Measurements from ENCODE around the gene SLC35F4. TPM values are rescaled to one million over a fixed set of nuclear protein-coding genes. Genes with fewer than 3 reads are reported as not detected.
"Not testable (repeated sequence)": the region's sequence is repeated elsewhere in the genome, so short reads cannot be mapped to it uniquely, and the experiment has no call there.

The SLC35F4 gene
- total RNA-seq, 3 donors from 2014 or later, result not detected

DNA sequence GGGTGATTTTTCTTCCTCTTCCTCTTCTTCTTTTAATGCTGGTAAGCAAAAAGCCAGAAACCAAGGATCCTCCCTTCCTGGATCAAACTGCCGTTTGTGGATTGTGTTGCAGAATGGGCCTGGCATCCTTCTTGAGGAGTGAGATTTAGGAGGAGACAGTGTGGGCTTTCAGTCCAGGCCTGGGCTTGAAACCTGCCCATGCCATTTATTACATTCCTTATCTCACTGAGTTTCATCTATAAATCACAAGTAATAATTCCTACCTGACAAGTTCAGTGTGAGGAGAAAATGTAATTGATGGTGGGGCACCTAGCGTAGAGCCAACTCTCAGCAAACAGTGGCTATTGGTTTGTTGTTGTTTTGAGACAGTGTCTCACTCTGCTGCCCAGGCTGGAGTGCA is 126.4 kb downstream of the SLC35F4 start:
- Mint-ChIP-seq H3K9me3 (peaks cover 9% of the 10 kb centered on the region), H3K27me3 (ENCODE audit: low read depth) (peaks cover 4% of the 10 kb centered on the region), H3K4me3 (no peak overlapping the region), H3K36me3 (ENCODE audit: insufficient read depth) (no peaks in the 10 kb centered on the region), H3K4me1 (ENCODE audit: low read depth) (no peaks in the 10 kb centered on the region)
- ATAC-seq, result no peak
- no peak for DNase-seq

DNA sequence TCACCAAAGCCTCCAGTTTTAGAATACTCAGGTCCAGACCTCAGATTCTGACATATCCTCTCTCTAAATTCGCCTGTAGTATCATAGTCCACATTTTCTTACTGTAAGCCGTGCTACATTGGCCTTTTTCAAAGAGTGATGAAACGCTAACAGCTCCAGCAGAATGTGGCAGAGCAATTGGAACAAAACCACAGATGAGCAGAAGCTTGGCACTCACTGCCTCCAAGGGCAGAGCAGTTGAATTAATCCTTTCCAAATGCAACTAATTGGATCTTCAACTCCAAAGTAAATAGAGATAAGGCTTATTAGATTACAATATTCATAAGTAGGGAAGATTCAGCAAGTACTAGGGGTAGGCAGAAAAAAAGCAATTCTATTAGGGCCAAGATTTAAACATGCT is 128.3 kb downstream of the SLC35F4 start:
- Mint-ChIP-seq H3K36me3 (ENCODE audit: insufficient read depth) (no peaks in the 10 kb centered on the region), H3K4me3 (no peak overlapping the region), H3K9me3 (peaks cover 5% of the 10 kb centered on the region), H3K4me1 (ENCODE audit: low read depth) (no peaks in the 10 kb centered on the region), H3K27me3 (ENCODE audit: low read depth) (peaks cover 4% of the 10 kb centered on the region)
- ATAC-seq (no peak), DNase-seq (no peak)

DNA sequence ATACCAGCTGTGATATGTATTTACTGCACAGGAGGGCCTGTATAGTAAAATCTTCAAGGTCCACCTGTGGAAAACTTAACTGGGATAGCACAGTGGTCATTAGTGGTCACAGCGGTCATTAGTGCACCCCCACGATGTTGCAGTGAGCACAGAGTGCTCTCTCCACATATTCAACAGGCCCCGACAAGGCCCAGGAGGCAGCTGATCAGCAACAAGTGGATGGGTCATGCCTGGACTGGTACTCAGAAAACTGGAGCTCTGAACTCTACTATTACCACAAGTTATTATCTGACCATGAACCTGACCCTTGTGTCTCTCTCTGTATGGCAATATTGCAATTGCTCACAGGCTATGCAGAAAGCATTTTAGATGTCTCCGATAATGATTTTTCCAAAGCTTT is 129.5 kb downstream of the SLC35F4 start:
- Mint-ChIP-seq H3K36me3 (ENCODE audit: insufficient read depth) (no peaks in the 10 kb centered on the region), H3K9me3 (peaks cover 3% of the 10 kb centered on the region), H3K27me3 (ENCODE audit: low read depth) (peaks cover 3% of the 10 kb centered on the region), H3K4me3 (no peak overlapping the region), H3K4me1 (ENCODE audit: low read depth) (no peaks in the 10 kb centered on the region)
- ATAC-seq (no peak), DNase-seq (no peak)

DNA sequence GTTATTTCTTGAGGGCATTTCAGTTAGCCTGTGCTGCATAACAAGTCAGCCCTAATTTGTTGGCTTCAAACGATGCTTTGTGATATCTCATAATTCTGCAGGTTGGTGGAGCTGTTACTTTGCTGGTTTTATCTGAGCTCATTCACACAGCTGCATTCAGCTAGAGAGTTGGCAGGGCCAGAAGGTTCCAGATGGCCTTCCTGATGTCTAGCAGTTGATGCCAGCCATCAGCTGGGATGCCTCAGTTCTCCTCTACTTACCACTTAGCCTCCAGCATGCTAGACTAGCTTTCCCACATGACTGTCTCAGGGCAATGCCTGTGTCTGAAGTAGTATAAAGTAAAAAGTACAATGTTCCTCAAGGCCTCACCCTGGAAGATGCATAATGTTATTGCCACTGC is 130.6 kb downstream of the SLC35F4 start:
- peaks cover under 1% of the 10 kb centered on the region for H3K27me3 Mint-ChIP-seq (ENCODE audit: low read depth)
- no peak overlapping the region for H3K4me3 Mint-ChIP-seq
- ATAC-seq (no peak), DNase-seq (no peak)
- no peaks in the 10 kb centered on the region for H3K4me1 Mint-ChIP-seq (ENCODE audit: low read depth)
- no peaks in the 10 kb centered on the region for H3K36me3 Mint-ChIP-seq (ENCODE audit: insufficient read depth)
- H3K9me3 Mint-ChIP-seq, result no peaks in the 10 kb centered on the region

DNA sequence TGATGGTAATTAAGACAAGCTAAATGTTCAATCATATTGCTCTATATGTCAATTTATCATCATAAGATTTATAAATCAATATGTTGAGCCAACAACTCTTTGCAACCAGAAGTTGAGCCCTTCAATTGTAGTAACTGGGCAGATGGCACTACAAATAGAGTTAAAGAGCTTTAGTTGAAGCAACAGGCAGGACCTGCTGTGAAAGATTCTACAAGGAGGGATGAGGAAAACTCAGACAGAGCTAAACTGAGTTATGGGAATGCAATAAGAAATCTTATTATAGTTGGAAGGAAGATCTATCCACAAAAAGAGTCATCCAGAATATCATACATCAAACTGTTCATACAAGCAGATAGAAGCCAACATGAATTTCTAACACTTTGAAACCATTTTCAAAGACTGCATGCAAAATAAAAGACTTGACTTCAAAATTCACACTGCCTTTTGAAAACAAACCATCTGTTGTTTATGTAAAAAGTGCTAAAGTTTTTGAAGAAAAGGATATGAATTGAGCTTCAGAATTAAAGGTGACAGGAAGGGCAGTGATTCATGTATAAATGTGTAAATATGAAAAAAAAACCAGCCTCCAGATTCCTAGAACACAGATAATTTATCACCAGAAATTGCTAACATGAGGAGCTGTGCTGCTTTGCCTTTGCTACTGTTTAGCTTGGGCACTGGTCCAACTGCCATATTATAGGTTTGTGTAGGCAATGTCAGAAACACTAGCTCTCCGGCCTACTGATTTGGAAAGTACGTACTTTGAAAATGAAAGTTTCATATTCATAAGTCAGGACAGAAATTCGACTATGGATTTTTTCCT is 133.2 kb downstream of the SLC35F4 start:
- DNase-seq, result no peak
- no peak for ATAC-seq
- H3K4me1 Mint-ChIP-seq (ENCODE audit: low read depth), result no peaks in the 10 kb centered on the region

DNA sequence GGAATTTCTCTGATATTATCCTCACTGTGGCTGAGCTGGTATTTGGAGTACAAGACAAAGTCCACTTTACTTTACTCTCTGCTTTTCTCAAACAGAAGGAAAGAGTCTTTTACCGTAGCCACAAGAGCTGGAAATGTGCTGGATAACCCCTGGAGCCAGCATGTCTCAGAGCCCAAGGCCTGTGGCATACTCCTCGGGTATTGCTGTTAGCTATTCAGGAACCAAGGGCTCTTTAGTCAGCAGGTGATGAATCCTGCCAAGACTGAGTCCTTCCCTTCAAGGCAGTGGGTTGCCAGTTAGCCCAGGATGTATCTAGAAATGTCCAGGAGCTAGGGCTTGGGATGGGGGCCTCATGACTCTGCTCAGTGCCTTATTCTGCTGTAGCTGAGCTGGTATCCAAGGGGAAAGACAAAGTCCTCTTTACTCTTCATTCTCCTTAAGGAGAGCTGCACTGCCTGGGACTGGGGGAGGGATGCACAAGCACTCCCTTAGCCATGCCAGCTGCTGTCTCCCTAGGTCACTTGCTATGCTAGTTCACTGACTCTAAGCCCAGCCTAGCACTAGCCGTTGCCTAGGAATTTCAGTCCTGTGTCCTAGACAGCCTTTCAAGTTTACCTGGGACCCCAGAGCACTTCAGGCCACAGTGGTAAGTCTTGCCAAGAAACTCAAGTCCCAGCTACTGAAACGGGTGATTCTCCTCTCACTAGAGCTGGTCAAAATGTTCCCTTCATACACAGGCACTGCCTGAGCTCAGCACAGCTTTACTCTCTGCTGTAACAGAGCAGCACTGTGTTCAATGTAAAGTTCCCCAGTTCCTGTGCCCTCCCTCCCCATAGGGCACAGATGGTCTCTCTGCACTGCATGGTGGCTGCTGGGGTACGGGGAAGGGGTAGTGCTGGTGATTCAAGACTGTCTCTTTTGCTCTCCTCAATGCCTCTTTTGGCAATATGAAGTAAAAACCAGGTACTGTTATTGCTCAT is 136.4 kb downstream of the SLC35F4 start:
- ATAC-seq (no peak), DNase-seq (no peak)
- no peaks in the 10 kb centered on the region for H3K9me3 Mint-ChIP-seq
- peaks cover 2% of the 10 kb centered on the region for H3K27me3 Mint-ChIP-seq (ENCODE audit: low read depth)
- H3K4me1 Mint-ChIP-seq (ENCODE audit: low read depth), result no peaks in the 10 kb centered on the region
- no peaks in the 10 kb centered on the region for H3K36me3 Mint-ChIP-seq (ENCODE audit: insufficient read depth)
- H3K4me3 Mint-ChIP-seq, result no peak overlapping the region

More for the DNA sequence above, 133.2 kb downstream of the SLC35F4 start:
- no peak overlapping the region for H3K4me3 Mint-ChIP-seq
- H3K27me3 Mint-ChIP-seq (ENCODE audit: low read depth), result peaks cover 2% of the 10 kb centered on the region
- no peaks in the 10 kb centered on the region for H3K36me3 Mint-ChIP-seq (ENCODE audit: insufficient read depth)
- H3K9me3 Mint-ChIP-seq, result no peaks in the 10 kb centered on the region

DNA sequence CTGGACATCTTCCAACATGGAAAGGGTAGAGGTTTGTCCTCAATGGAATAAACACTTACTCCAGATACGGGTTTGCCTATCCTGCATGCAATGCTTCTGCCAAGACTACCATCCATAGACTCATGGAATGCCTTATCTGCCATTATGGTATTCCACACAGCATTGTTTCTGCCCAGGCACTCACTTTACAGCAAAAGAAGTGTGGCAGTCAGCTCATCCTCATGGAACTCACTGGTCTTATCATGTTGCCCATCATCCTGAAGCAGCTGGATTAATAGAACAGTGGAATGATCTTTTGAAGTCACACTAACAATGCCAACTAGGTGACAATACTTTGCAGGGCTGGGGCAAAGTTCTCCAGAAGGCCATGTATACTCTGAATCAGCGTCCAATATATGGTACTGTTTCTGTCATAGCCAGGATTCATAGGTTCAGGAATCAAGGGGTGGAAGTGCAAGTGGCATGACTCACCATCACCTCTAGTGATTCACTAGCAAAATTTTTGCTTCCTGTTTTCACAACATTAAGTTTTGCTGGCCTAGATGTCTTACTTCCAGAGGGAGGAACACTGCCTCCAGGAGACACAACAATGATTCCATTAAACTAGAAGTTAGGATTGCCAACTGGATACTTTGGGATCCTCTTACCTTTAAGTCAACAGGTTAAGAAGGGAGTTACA is 140.4 kb downstream of the SLC35F4 start:
- Mint-ChIP-seq H3K36me3 (ENCODE audit: insufficient read depth) (no peaks in the 10 kb centered on the region), H3K4me1 (ENCODE audit: low read depth) (no peaks in the 10 kb centered on the region), H3K4me3 (no peak overlapping the region), H3K27me3 (ENCODE audit: low read depth) (peaks cover 2% of the 10 kb centered on the region), H3K9me3 (peaks cover 4% of the 10 kb centered on the region)
- ATAC-seq (no peak), DNase-seq (no peak)

DNA sequence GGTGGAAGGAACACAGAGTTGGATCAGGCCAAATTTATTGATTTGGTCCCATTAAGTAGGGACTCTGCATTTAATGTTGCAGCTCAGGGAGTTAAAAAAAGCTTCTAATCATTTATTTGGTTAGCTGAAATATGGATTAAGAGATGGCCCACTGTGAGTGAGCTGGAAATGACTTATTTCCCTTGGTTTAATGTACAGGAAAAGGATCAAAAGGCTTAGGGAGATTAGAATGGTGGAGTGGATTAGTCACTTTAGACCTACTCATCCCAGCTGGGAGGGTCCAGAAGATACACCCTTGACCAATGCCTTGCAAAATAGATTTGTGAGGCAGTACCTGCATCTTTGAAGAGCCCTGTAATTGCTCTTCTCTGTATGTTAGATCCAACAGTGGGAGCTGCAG is 143.8 kb downstream of the SLC35F4 start:
- not testable (repeated sequence) for H3K4me3 Mint-ChIP-seq; ATAC-seq; H3K4me1 Mint-ChIP-seq (ENCODE audit: low read depth); DNase-seq; H3K36me3 Mint-ChIP-seq (ENCODE audit: insufficient read depth); H3K27me3 Mint-ChIP-seq (ENCODE audit: low read depth)
- H3K9me3 Mint-ChIP-seq, result peaks cover 13% of the 10 kb centered on the region

DNA sequence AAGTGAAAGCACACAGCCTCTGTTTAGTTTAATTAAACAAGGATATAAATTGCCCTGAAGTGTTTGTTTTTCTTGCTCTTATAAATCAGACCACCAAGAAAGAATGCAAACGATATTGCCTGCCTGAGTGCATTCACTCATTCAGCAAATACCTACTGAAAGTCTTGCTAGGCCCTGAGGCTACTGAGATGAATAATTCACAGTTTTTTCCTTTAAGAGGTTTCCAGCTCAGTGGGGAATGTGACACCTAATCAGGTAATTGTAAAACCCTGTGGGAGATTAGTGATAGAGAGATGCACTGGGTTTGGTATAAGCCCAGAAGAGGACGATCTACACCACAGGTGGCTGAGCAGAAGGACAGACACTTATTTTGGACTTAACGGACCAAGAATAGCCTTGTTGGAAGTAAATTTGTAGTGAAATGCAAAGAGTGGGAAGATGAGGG is 151.4 kb downstream of the SLC35F4 start:
- DNase-seq (no peak), ATAC-seq (no peak)
- Mint-ChIP-seq H3K9me3 (peaks cover 7% of the 10 kb centered on the region), H3K27me3 (ENCODE audit: low read depth) (no peaks in the 10 kb centered on the region), H3K4me3 (no peak overlapping the region), H3K36me3 (ENCODE audit: insufficient read depth) (no peaks in the 10 kb centered on the region), H3K4me1 (ENCODE audit: low read depth) (no peaks in the 10 kb centered on the region)

DNA sequence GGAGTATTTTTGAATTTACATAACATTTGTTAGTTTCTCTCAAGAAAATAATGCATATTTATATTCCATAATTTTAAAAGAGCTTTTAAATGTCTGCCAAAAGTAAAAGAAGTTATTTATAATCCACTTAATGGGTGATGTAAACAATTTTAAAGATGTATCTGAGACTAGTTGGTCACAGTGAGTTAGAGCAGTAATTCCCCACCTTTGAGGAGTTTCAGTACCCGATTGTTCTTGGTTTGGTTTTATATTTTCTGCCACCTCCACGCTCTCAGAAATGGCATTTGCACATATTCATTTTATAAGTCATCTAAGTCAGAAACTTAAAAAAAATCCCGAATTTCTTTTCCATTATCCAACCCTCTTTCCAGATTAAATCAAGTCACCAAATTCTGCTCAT is 153.2 kb downstream of the SLC35F4 start:
- H3K9me3 Mint-ChIP-seq, result peaks cover 11% of the 10 kb centered on the region
- DNase-seq, result no peak
- no peak overlapping the region for H3K4me3 Mint-ChIP-seq
- no peaks in the 10 kb centered on the region for H3K27me3 Mint-ChIP-seq (ENCODE audit: low read depth)
- ATAC-seq, result no peak
- no peaks in the 10 kb centered on the region for H3K36me3 Mint-ChIP-seq (ENCODE audit: insufficient read depth)
- H3K4me1 Mint-ChIP-seq (ENCODE audit: low read depth), result no peaks in the 10 kb centered on the region

DNA sequence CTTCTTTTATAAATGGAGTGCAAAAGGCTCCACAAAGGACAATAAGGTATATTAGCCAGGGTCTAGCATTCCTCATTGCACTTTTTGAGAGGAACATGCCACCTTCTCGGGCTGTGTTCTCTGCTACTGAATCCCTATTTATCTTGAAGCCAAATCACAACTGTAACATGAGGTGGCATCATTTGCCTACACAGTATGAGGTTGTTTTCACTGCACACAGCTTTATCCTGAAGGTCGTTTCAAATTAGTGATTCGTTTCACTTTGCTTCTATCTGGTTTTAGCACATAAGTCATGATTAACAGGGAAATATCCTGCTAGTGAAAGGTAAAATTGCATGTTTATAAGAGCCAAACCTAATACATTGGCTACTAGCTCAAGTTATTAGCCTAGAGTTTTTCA is 153.8 kb downstream of the SLC35F4 start:
- H3K4me1 Mint-ChIP-seq (ENCODE audit: low read depth), result no peaks in the 10 kb centered on the region
- no peaks in the 10 kb centered on the region for H3K36me3 Mint-ChIP-seq (ENCODE audit: insufficient read depth)
- ATAC-seq, result no peak
- no peak for DNase-seq
- no peak overlapping the region for H3K4me3 Mint-ChIP-seq
- no peaks in the 10 kb centered on the region for H3K27me3 Mint-ChIP-seq (ENCODE audit: low read depth)
- peaks cover 11% of the 10 kb centered on the region for H3K9me3 Mint-ChIP-seq

DNA sequence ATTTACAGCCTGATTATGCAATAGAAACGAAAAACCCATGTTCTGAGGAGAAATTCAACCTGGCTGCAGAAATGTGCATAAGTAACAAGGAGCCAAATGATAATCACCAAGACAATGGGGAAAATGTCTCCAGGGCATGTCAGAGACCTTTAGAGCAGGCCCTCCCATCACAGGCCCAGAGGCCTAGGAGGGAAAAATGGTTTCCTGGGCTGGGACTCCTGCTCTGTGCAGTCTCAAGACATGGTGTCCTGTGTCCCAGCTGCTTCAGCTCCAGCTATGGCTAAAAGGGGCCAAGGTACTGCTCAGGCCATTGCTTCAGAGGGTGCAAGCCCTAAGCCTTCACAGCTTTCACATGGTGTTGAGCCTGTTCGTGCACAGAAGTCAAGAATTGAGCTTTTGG is 156.0 kb downstream of the SLC35F4 start:
- no peaks in the 10 kb centered on the region for H3K27me3 Mint-ChIP-seq (ENCODE audit: low read depth)
- ATAC-seq, result no peak
- no peak for DNase-seq
- H3K9me3 Mint-ChIP-seq, result peaks cover 11% of the 10 kb centered on the region
- no peaks in the 10 kb centered on the region for H3K4me1 Mint-ChIP-seq (ENCODE audit: low read depth)
- H3K36me3 Mint-ChIP-seq (ENCODE audit: insufficient read depth), result no peaks in the 10 kb centered on the region
- H3K4me3 Mint-ChIP-seq, result no peak overlapping the region

DNA sequence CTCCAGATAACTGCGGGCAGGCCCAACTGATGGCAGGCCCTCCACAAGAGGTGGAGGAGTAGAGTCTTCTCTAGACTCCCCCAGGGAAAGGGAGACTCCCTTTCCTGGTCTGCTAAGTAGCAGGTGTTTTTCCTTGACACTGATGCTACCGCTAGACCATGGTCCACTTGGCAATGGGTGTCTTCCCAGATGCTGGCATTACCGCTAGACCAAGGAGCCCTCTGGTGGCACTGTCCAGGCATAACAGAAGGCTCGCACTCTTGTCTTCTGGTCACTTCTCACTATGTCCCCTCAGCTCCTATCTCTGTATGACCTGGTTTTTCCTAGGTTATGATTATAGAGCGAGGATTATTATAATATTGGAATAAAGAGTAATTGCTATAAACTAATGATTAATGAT is 156.8 kb downstream of the SLC35F4 start:
- not testable (repeated sequence) for H3K4me3 Mint-ChIP-seq; H3K27me3 Mint-ChIP-seq (ENCODE audit: low read depth); H3K4me1 Mint-ChIP-seq (ENCODE audit: low read depth); H3K36me3 Mint-ChIP-seq (ENCODE audit: insufficient read depth); ATAC-seq; DNase-seq
- H3K9me3 Mint-ChIP-seq, result peaks cover 11% of the 10 kb centered on the region

DNA sequence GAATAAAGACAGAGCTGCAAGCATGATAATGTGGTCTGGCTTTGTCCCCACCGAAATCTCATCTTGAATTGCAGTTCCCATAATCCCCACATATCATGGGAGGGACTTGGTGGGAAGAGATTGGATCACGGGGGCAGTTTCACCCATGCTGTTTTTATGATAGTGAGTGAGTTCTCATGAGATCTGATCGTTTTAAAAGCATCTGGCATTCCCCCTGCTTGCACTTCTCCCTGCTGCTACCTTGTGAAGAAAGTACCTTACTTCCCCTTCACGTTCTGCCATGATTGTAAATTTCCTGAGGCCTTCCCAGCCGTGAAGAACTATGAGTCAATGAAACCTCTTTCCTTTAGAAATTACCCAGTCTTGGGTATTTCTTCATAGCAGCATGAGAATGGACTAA is 158.7 kb downstream of the SLC35F4 start:
- peaks cover 11% of the 10 kb centered on the region for H3K9me3 Mint-ChIP-seq
- no peaks in the 10 kb centered on the region for H3K36me3 Mint-ChIP-seq (ENCODE audit: insufficient read depth)

More for the DNA sequence above, 158.7 kb downstream of the SLC35F4 start:
- Mint-ChIP-seq H3K27me3 (ENCODE audit: low read depth) (no peaks in the 10 kb centered on the region), H3K4me1 (ENCODE audit: low read depth) (no peaks in the 10 kb centered on the region), H3K4me3 (no peak overlapping the region)
- no peak for ATAC-seq
- no peak for DNase-seq
